Caco-2 (cell line): ENCODE measurements around the gene CDRT4. TPM values are rescaled to one million over a fixed set of nuclear protein-coding genes. Genes with fewer than 3 reads are reported as not detected.

Source experiments
- BruUV-seq: library from RNA; stranded (reverse); fragments of 400-500 nt; replicated peaks from 2 replicates; lab custom pipeline; 2021; lab: Mats Ljungman, UMichigan
- CTCF ChIA-PET: fragments of 300-600 bp; sonication (Branson Sonifier 250); formaldehyde crosslinking; loops from one replicate; lab custom pipeline; 2022; ENCODE audit warnings: antibody characterized with exemption; lab: Charles Lee
- POLR2A ChIA-PET: fragments of 300-600 bp; sonication (Branson Sonifier 250); formaldehyde crosslinking; loops from one replicate; lab custom pipeline; 2022; ENCODE audit warnings: antibody characterized with exemption; lab: Charles Lee
- DNase-seq, 2 experiments: peaks; one replicate each; pipeline versions ENCODE4 v3.0.0 to v3.0.0-alpha.2; 2020 to 2022
- H3K27me3 ChIP-seq: replicated peaks from 2 replicates; pipeline ENCODE4 v1.6.0; 2011; ENCODE audit warnings: low read length; ENCODE audit not compliant: control insufficient read depth, insufficient read depth
- H3K36me3 ChIP-seq: 2 replicates; pipeline ENCODE4 v1.5.1; 2011; ENCODE audit warnings: low read length; ENCODE audit not compliant: control insufficient read depth, insufficient read depth
- H3K4me1 ChIP-seq: fragments of 250-450 bp; sonication (Bioruptor Pico); 2 replicates; pipeline ENCODE4 v1.5.1; 2020; ENCODE audit warnings: mild to moderate bottlenecking
- H3K4me3 ChIP-seq: 2 replicates; pipeline ENCODE4 v1.5.1; 2011; ENCODE audit warnings: low read depth, mild to moderate bottlenecking, control low read depth, low read length
- H3K9me3 ChIP-seq: fragments of 250-450 bp; sonication (Bioruptor Pico); 2 replicates; pipeline ENCODE4 v1.5.1; 2020; ENCODE audit warnings: mild to moderate bottlenecking, moderate library complexity
- H3K27ac Mint-ChIP-seq: one replicate; pipeline ENCODE4 v1.8.0; 2022; ENCODE audit warnings: mixed read lengths; ENCODE audit not compliant: unreplicated experiment
- H3K27me3 Mint-ChIP-seq: one replicate; pipeline ENCODE4 v1.8.0; 2022; ENCODE audit warnings: mixed read lengths; ENCODE audit not compliant: insufficient read depth, unreplicated experiment
- H3K36me3 Mint-ChIP-seq: one replicate; pipeline ENCODE4 v1.8.0; 2022; ENCODE audit warnings: mild to moderate bottlenecking, mixed read lengths; ENCODE audit not compliant: insufficient read depth, unreplicated experiment
- H3K4me1 Mint-ChIP-seq: one replicate; pipeline ENCODE4 v1.8.0; 2022; ENCODE audit warnings: low read depth, mixed read lengths; ENCODE audit not compliant: unreplicated experiment
- H3K4me3 Mint-ChIP-seq: one replicate; pipeline ENCODE4 v1.8.0; 2022; ENCODE audit warnings: mild to moderate bottlenecking, moderate library complexity, mixed read lengths; ENCODE audit not compliant: unreplicated experiment
- H3K9me3 Mint-ChIP-seq: one replicate; pipeline ENCODE4 v1.8.0; 2022; ENCODE audit warnings: mixed read lengths; ENCODE audit not compliant: unreplicated experiment
- intact Hi-C: fragments of 100-400 bp; cut with micrococcal nuclease; formaldehyde crosslinking; loops from one replicate; pipeline ENCODE4 v1.10.0; 2022; ENCODE audit not compliant: unreplicated experiment
- total RNA-seq: library from RNA; stranded (reverse); gene quantifications from 2 replicates; pipeline ENCODE4 v1.2.3, GENCODE V29; 2022
- TF ChIP-seq, protein P1 (sequence below), 2 experiments: fragments of 200-600 bp in 1 of 2; IDR thresholded peaks; 1 replicate in 1 of 2; 2 replicates in 1 of 2; pipeline versions ENCODE4 v1.5.1 to v1.8.0; 2011 to 2022; ENCODE audit warnings: antibody characterized with exemption in 1 of 2, control low read depth in 1 of 2, inconsistent platforms in 1 of 2, low read depth in 1 of 2, low read length in 1 of 2, mild to moderate bottlenecking in 1 of 2, moderate library complexity in 1 of 2; ENCODE audit not compliant: insufficient read depth in 1 of 2, severe bottlenecking in 1 of 2, unreplicated experiment in 1 of 2

Gene CDRT4
- total RNA-seq, 1 experiment from 2014 or later: 6.3 TPM

DNA sequence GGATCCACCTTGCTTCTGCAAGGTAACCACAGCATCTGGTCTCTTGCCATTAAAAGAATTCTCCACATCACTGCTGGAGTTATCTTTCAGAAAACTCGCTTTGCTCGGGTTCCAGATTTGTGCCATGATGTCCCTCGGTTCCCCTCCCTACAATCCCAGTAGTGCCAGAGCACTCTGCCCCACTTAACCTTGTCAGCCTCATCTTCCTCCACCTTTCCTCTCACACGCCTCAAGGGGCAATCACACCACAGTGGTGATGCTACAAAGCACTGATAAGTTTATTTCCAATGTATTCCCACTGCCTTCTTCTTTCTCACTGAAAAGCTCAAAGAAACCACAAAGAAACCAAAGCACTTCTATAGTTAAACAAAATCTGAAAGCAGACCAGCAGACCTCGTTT is 11.4 kb upstream of the CDRT4 start:
- no peaks in the 10 kb centered on the region for H3K27me3 ChIP-seq
- intact Hi-C loops: no loop called here
- CTCF ChIA-PET: no interaction called here
- H3K4me3 Mint-ChIP-seq: no peak overlapping the region
- H3K4me1 ChIP-seq: peaks cover 3% of the 10 kb centered on the region; the same call in 1 of the 2 replicates
- no peak overlapping the region for H3K27ac Mint-ChIP-seq
- no TSS peak for BruUV-seq
- peaks cover 5% of the 10 kb centered on the region for H3K36me3 Mint-ChIP-seq
- no peaks in the 10 kb centered on the region for H3K9me3 ChIP-seq
- H3K9me3 Mint-ChIP-seq: no peaks in the 10 kb centered on the region
- no peak for DNase-seq
- no peaks in the 10 kb centered on the region for H3K36me3 ChIP-seq
- TF ChIP-seq, protein P1, sequence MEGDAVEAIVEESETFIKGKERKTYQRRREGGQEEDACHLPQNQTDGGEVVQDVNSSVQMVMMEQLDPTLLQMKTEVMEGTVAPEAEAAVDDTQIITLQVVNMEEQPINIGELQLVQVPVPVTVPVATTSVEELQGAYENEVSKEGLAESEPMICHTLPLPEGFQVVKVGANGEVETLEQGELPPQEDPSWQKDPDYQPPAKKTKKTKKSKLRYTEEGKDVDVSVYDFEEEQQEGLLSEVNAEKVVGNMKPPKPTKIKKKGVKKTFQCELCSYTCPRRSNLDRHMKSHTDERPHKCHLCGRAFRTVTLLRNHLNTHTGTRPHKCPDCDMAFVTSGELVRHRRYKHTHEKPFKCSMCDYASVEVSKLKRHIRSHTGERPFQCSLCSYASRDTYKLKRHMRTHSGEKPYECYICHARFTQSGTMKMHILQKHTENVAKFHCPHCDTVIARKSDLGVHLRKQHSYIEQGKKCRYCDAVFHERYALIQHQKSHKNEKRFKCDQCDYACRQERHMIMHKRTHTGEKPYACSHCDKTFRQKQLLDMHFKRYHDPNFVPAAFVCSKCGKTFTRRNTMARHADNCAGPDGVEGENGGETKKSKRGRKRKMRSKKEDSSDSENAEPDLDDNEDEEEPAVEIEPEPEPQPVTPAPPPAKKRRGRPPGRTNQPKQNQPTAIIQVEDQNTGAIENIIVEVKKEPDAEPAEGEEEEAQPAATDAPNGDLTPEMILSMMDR (IDR thresholded peaks at IDR 0.05; ENCODE audit: insufficient read depth in 1 of 2, low read depth in 1 of 2, low read length in 1 of 2, severe bottlenecking in 1 of 2, unreplicated experiment in 1 of 2): no peak
- no peak overlapping the region for H3K4me3 ChIP-seq
- peaks cover 10% of the 10 kb centered on the region for H3K4me1 Mint-ChIP-seq
- no peaks in the 10 kb centered on the region for H3K27me3 Mint-ChIP-seq
- POLR2A ChIA-PET: no interaction called here

DNA sequence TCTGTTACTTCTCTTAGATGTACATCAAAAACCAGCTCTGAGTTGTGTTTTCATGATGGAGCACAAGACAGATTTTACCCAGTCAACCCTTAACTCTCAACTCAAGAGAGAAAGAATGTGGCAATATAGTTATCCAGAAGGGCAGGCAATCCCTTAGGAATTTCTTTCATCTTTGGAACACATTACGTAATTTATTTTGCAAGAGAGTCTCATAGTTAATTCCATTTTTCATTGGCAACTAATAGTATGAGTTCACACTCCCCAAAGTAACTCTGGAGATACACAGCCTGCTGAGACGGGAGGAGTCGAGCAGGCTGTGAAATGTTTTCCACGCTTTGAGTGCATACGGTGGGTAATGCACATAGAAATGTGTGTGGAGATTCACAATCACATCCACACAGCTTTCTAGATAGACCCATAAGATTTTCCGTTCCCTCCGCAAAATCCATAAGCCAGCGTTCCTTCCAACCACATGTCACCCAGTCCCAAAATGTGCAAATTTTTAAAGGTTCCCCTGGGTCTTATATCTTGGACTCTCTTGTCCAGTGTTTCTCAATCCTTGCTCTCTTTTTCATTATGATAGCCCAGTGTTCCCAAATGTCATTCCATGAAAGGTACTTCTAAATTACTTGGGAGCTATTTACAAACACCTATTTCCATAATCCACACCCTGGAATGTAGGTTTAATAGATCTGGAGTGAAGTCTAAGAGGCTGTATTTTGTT is 8.4 kb upstream of the CDRT4 start:
- intact Hi-C loops: no loop called here
- H3K9me3 ChIP-seq: no peaks in the 10 kb centered on the region
- H3K27me3 ChIP-seq: no peaks in the 10 kb centered on the region
- H3K9me3 Mint-ChIP-seq: no peaks in the 10 kb centered on the region
- H3K4me3 Mint-ChIP-seq: peak overlapping the region; percentile 16
- H3K27ac Mint-ChIP-seq: peak overlapping the region; percentile 70
- TF ChIP-seq, protein P1 (IDR thresholded peaks at IDR 0.05; ENCODE audit: insufficient read depth in 1 of 2, low read depth in 1 of 2, low read length in 1 of 2, severe bottlenecking in 1 of 2, unreplicated experiment in 1 of 2): no peak
- H3K4me1 ChIP-seq: peaks cover 3% of the 10 kb centered on the region; the same call in 1 of the 2 replicates
- ChIA-PET POLR2A (no interaction called here), CTCF (no interaction called here)
- no peak overlapping the region for H3K4me3 ChIP-seq
- H3K36me3 Mint-ChIP-seq: peaks cover 5% of the 10 kb centered on the region
- DNase-seq: peak in 1 of 2 experiments; percentile 5
- H3K36me3 ChIP-seq: no peaks in the 10 kb centered on the region
- H3K27me3 Mint-ChIP-seq: no peaks in the 10 kb centered on the region
- peaks cover 10% of the 10 kb centered on the region for H3K4me1 Mint-ChIP-seq
- BruUV-seq: no TSS peak

DNA sequence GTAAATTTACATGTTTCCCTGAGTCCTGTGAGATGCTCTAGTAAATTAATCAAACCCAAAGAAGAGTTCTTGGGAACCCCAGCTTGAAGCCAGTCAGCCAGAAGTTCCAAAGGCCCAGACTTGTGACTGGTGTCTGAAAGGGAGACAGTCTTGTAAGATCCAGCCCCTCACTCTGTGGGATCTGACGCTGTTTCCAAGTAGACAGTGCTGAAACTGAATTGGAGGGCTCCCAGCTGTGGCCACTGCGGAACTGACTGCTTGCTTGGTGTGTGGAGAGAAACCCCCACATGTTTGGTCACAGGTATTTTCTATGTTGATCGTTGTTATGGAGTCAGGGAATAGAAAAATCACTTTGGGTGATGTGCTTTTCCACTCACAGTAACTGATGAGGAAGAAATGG is 5.5 kb upstream of the CDRT4 start:
- Mint-ChIP-seq H3K4me1 (peaks cover 21% of the 10 kb centered on the region), H3K9me3 (no peaks in the 10 kb centered on the region), H3K4me3 (no peak overlapping the region), H3K27ac (no peak overlapping the region), H3K36me3 (peaks cover 5% of the 10 kb centered on the region), H3K27me3 (no peaks in the 10 kb centered on the region)
- ChIA-PET POLR2A (no interaction called here), CTCF (no interaction called here)
- Histone ChIP-seq H3K27me3 (no peaks in the 10 kb centered on the region), H3K4me1 (peaks cover 3% of the 10 kb centered on the region; the same call in 1 of the 2 replicates), H3K4me3 (no peak overlapping the region), H3K9me3 (no peaks in the 10 kb centered on the region), H3K36me3 (no peaks in the 10 kb centered on the region)
- intact Hi-C loops: no loop called here
- DNase-seq: no peak
- no TSS peak for BruUV-seq
- TF ChIP-seq, protein P1 (IDR thresholded peaks at IDR 0.05; ENCODE audit: insufficient read depth in 1 of 2, low read depth in 1 of 2, low read length in 1 of 2, severe bottlenecking in 1 of 2, unreplicated experiment in 1 of 2): no peak
